ENCODE results near the gene TAF7. TPM values are rescaled to one million over a fixed set of nuclear protein-coding genes. Genes with fewer than 3 reads are reported as not detected.
"Not testable (repeated sequence)": the region's sequence is repeated elsewhere in the genome, so short reads cannot be mapped to it uniquely, and the experiment has no call there.

The TAF7 gene
- total RNA-seq, 4 donors from 2014 or later, result 44.0 to 65.9 (median 59.1) TPM

GRCh38 chr5:141355641-141356040, 35.1 kb upstream of the TAF7 start:
- no peak overlapping the region for H3K27ac ChIP-seq (replicated peaks in 1 of 4)
- TF ChIP-seq POLR2AphosphoS5 (IDR thresholded peaks at IDR 0.05) (no peak), POLR2A (IDR thresholded peaks at IDR 0.05; ENCODE audit: low read depth) (no peak), EP300 (IDR thresholded peaks at IDR 0.05) (no peak)
- TF ChIP-seq, protein P1, sequence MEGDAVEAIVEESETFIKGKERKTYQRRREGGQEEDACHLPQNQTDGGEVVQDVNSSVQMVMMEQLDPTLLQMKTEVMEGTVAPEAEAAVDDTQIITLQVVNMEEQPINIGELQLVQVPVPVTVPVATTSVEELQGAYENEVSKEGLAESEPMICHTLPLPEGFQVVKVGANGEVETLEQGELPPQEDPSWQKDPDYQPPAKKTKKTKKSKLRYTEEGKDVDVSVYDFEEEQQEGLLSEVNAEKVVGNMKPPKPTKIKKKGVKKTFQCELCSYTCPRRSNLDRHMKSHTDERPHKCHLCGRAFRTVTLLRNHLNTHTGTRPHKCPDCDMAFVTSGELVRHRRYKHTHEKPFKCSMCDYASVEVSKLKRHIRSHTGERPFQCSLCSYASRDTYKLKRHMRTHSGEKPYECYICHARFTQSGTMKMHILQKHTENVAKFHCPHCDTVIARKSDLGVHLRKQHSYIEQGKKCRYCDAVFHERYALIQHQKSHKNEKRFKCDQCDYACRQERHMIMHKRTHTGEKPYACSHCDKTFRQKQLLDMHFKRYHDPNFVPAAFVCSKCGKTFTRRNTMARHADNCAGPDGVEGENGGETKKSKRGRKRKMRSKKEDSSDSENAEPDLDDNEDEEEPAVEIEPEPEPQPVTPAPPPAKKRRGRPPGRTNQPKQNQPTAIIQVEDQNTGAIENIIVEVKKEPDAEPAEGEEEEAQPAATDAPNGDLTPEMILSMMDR (IDR thresholded peaks at IDR 0.05), result no peak
- WGBS, result 48% methylated on average over 24 of the region's 24 CpGs
- peak overlapping the region; percentile 21 to 48 (median 43) for H3K4me3 ChIP-seq
- H3K27me3 ChIP-seq, result peaks cover 0 to 22% (median 3%) of the 10 kb centered on the region in 4 donors
- no peaks in the 10 kb centered on the region for H3K36me3 ChIP-seq
- intact Hi-C loops (cut with DNase I), result loop anchor here (10.0 kb wide), 1 partner anchor 209 kb away; no protein-coding TSS in a partner anchor
- H3K9me3 ChIP-seq, result peaks cover 10 to 98% (median 95%) of the 10 kb centered on the region in 4 donors
- no peak for DNase-seq (ENCODE audit: extremely low spot score)
- no peaks in the 10 kb centered on the region for H3K4me1 ChIP-seq

- TF ChIP-seq POLR2AphosphoS5 (IDR thresholded peaks at IDR 0.05) (no peak), EP300 (IDR thresholded peaks at IDR 0.05) (no peak), POLR2A (IDR thresholded peaks at IDR 0.05; ENCODE audit: low read depth) (no peak)
- TF ChIP-seq, protein P1 (IDR thresholded peaks at IDR 0.05), result peak; percentile 30 to 33 (median 32)
- Histone ChIP-seq H3K9me3 (peaks cover 10 to 98% (median 95%) of the 10 kb centered on the region in 4 donors), H3K27ac (replicated peaks in 1 of 4) (no peak within 1 kb of the TSS), H3K4me1 (no peaks in the 10 kb centered on the region), H3K36me3 (no peaks in the 10 kb centered on the region), H3K4me3 (peak within 1 kb of the TSS; percentile 21 to 48 (median 43)), H3K27me3 (peaks cover 0 to 23% (median 3%) of the 10 kb centered on the region in 4 donors)
- intact Hi-C loops (cut with DNase I), result loop anchor here (10.0 kb wide), 1 partner anchor 210 kb away; no protein-coding TSS in a partner anchor
- WGBS, result 16% methylated on average over 13 of the region's 29 CpGs
- no peak for DNase-seq (ENCODE audit: extremely low spot score)
These were observed 34.4 kb upstream of the TAF7 start, which contains the start of gene PCDHGA4 for GRCh38 chr5:141354900-141355469. TSS of gene PCDHGA4 (plus strand) at chr5:141355021. CDS start at chr5:141355108, 87 bp downstream.

DNA sequence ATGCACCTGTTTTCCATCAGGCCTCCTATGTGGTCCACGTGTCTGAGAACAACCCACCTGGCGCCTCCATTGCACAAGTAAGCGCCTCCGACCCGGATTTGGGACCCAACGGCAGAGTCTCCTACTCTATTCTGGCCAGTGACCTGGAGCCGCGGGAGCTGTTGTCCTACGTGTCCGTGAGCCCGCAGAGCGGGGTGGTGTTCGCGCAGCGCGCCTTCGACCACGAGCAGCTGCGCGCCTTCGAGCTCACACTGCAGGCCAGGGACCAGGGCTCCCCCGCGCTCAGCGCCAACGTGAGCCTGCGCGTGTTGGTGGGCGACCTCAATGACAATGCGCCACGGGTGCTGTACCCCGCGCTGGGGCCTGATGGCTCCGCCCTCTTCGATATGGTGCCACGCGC, 31.0 kb upstream of the TAF7 start:
- no peak for TF ChIP-seq POLR2AphosphoS5 (IDR thresholded peaks at IDR 0.05)
- TF ChIP-seq POLR2A (IDR thresholded peaks at IDR 0.05; ENCODE audit: low read depth), result no peak
- TF ChIP-seq, protein P1 (IDR thresholded peaks at IDR 0.05), result no peak
- no peak for TF ChIP-seq EP300 (IDR thresholded peaks at IDR 0.05)
- intact Hi-C loops (cut with DNase I), result loop anchor here (10.0 kb wide), 1 partner anchor 213 kb away; no protein-coding TSS in a partner anchor
- peaks cover 0 to 29% (median 3%) of the 10 kb centered on the region in 4 donors for H3K27me3 ChIP-seq
- WGBS, result no CpG with 5 or more reads among the region's 36 CpGs
- peaks cover 4 to 96% (median 88%) of the 10 kb centered on the region in 4 donors for H3K9me3 ChIP-seq
- no peak overlapping the region for H3K27ac ChIP-seq (replicated peaks in 1 of 4)
- H3K4me3 ChIP-seq, result no peak overlapping the region
- H3K4me1 ChIP-seq, result no peaks in the 10 kb centered on the region
- no peaks in the 10 kb centered on the region for H3K36me3 ChIP-seq
- no peak for DNase-seq (ENCODE audit: extremely low spot score)

DNA sequence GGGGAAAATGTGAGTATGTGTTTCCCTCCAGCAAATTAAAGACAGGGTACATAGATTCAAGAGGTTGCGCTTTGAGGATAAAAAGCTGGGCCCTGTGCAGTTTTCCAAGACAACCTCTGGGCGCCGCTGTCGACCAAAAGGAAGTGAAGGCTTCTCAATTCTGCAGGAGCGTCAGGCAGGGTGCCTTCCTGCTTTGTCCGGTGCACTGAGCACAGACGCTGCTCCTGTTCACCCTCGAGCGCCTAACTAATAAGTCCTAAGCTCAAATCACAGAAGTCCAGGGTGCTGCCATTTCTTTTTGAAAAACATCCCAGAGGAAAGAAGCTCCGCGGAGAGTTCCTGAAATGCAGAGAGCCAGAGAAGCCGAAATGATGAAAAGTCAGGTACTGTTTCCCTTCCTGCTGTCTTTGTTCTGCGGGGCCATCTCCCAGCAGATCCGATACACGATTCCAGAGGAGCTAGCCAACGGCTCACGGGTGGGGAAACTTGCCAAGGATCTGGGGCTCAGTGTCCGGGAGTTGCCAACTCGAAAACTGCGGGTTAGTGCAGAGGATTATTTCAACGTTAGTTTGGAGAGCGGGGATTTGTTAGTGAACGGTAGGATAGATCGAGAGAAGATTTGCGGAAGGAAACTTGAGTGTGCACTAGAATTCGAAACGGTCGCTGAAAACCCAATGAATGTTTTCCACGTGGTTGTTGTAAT, 29.5 kb upstream of the TAF7 start, which contains the start of gene PCDHGB1:
PCDHGB1 (plus strand) TSS at position 183 of the 703 bp plus-strand sequence; CDS start at position 345, 162 bp downstream.
- 26% methylated on average over 26 of the region's 29 CpGs for WGBS
- intact Hi-C loops (cut with DNase I), result loop anchor here (10.0 kb wide), 1 partner anchor 215 kb away; no protein-coding TSS in a partner anchor
- no peak for DNase-seq (ENCODE audit: extremely low spot score)
- no peak for TF ChIP-seq POLR2AphosphoS5 (IDR thresholded peaks at IDR 0.05)
- TF ChIP-seq POLR2A (IDR thresholded peaks at IDR 0.05; ENCODE audit: low read depth), result no peak
- TF ChIP-seq EP300 (IDR thresholded peaks at IDR 0.05), result no peak
- TF ChIP-seq, protein P1 (IDR thresholded peaks at IDR 0.05), result peak; percentile 26 to 47 (median 31)
- peak within 1 kb of the TSS; percentile 22 to 37 (median 30) for H3K4me3 ChIP-seq
- no peaks in the 10 kb centered on the region for H3K4me1 ChIP-seq
- peak within 1 kb of the TSS in 1 of 4 donors; percentile 27 for H3K27ac ChIP-seq (replicated peaks in 1 of 4)
- H3K36me3 ChIP-seq, result no peaks in the 10 kb centered on the region
- H3K9me3 ChIP-seq, result peaks cover 0 to 95% (median 87%) of the 10 kb centered on the region in 4 donors
- H3K27me3 ChIP-seq, result peaks cover 0 to 42% (median 3%) of the 10 kb centered on the region in 4 donors

- DNase-seq (ENCODE audit: extremely low spot score); intact Hi-C loops (cut with DNase I); H3K27ac ChIP-seq (replicated peaks in 1 of 4); H3K4me3 ChIP-seq; H3K36me3 ChIP-seq; H3K4me1 ChIP-seq: not testable (repeated sequence)
- H3K9me3 ChIP-seq, result peaks cover 0 to 98% (median 80%) of the 10 kb centered on the region in 4 donors
- 46% methylated on average over 8 of the region's 35 CpGs for WGBS
- peaks cover 0 to 48% (median 0%) of the 10 kb centered on the region in 4 donors for H3K27me3 ChIP-seq
These were observed 25.4 kb upstream of the TAF7 start for GRCh38 chr5:141346017-141346416.
